A673 (cell line): ENCODE data around the gene HIBCH. TPM values are rescaled to one million over a fixed set of nuclear protein-coding genes. Genes with fewer than 3 reads are reported as not detected.
"Not testable (repeated sequence)": the region's sequence is repeated elsewhere in the genome, so short reads cannot be mapped to it uniquely, and the experiment has no call there.

Source experiments
- BruUV-seq: library from RNA; stranded (reverse); fragments of 400-500 nt; replicated peaks from 2 replicates; lab custom pipeline; 2021; lab: Mats Ljungman, UMichigan
- CTCF ChIA-PET: fragments of 300-600 bp; sonication (Branson Sonifier 250); formaldehyde crosslinking; loops from one replicate; lab custom pipeline; 2022; ENCODE audit warnings: antibody characterized with exemption; lab: Charles Lee
- POLR2A ChIA-PET: fragments of 300-600 bp; sonication (Branson Sonifier 250); formaldehyde crosslinking; loops from one replicate; lab custom pipeline; 2022; ENCODE audit warnings: antibody characterized with exemption; ENCODE audit not compliant: low non-redundant PET; lab: Charles Lee
- DNase-seq: peaks from one replicate; pipeline ENCODE4 v3.0.0-alpha.2; 2015; ENCODE audit warnings: low spot score
- H3K27ac ChIP-seq: fragments of 200-600 bp; sonication (generic); 2 replicates; pipeline ENCODE4 v1.5.1; 2016; ENCODE audit warnings: mixed run types, low read depth, mild to moderate bottlenecking, mixed read lengths, antibody characterized with exemption, low read length; ENCODE audit not compliant: poor library complexity, severe bottlenecking
- H3K27me3 ChIP-seq: fragments of 200-600 bp; sonication (generic); replicated peaks from 2 replicates; pipeline ENCODE4 v1.6.1; 2017; ENCODE audit warnings: mixed run types, low read depth, mild to moderate bottlenecking, mixed read lengths, antibody characterized with exemption, low read length; ENCODE audit not compliant: insufficient read depth, poor library complexity
- H3K36me3 ChIP-seq: fragments of 200-600 bp; sonication (generic); 2 replicates; pipeline ENCODE4 v1.6.1; 2016; ENCODE audit warnings: mixed run types, mild to moderate bottlenecking, mixed read lengths, antibody characterized with exemption, low read length; ENCODE audit not compliant: insufficient read depth, poor library complexity, severe bottlenecking
- H3K4me1 ChIP-seq: fragments of 200-600 bp; sonication (generic); 2 replicates; pipeline ENCODE4 v1.6.1; 2017; ENCODE audit warnings: mixed run types, mild to moderate bottlenecking, mixed read lengths, antibody characterized with exemption, low read length; ENCODE audit not compliant: insufficient read depth, poor library complexity, severe bottlenecking
- H3K4me3 ChIP-seq: fragments of 200-600 bp; sonication (generic); 2 replicates; pipeline ENCODE4 v1.5.1; 2016; ENCODE audit warnings: low read depth, mixed run types, mild to moderate bottlenecking, mixed read lengths, low read length; ENCODE audit not compliant: poor library complexity, severe bottlenecking
- H3K9me3 ChIP-seq: fragments of 200-600 bp; sonication (generic); 2 replicates; pipeline ENCODE4 v1.6.1; 2016; ENCODE audit warnings: mixed run types, low read depth, mild to moderate bottlenecking, mixed read lengths, antibody characterized with exemption, low read length; ENCODE audit not compliant: poor library complexity, severe bottlenecking
- EZH2 ChIP-seq: fragments of 200-600 bp; sonication (generic); IDR thresholded peaks from 2 replicates; pipeline ENCODE4 v1.6.1; 2017; ENCODE audit warnings: borderline replicate concordance, low read depth, mild to moderate bottlenecking, mixed read lengths, antibody characterized with exemption, low read length; ENCODE audit not compliant: poor library complexity, severe bottlenecking
- intact Hi-C: fragments of 100-400 bp; cut with micrococcal nuclease; formaldehyde crosslinking; loops from one replicate; pipeline ENCODE4 v1.10.0; 2022; ENCODE audit not compliant: unreplicated experiment
- total RNA-seq: library from RNA; stranded (reverse); gene quantifications from 2 replicates; pipeline ENCODE4 v1.2.3, GENCODE V29; 2021
- TF ChIP-seq, protein P1 (sequence below): fragments of 300-800, 200-600 bp; sonication (generic); conservative IDR thresholded peaks from 2 replicates; pipeline ENCODE4 v1.5.1; 2017; ENCODE audit warnings: low read depth, mild to moderate bottlenecking, antibody characterized with exemption, low read length, moderate library complexity, mixed read lengths

The HIBCH gene
- total RNA-seq, 1 experiment from 2014 or later, result 43.3 TPM

DNA sequence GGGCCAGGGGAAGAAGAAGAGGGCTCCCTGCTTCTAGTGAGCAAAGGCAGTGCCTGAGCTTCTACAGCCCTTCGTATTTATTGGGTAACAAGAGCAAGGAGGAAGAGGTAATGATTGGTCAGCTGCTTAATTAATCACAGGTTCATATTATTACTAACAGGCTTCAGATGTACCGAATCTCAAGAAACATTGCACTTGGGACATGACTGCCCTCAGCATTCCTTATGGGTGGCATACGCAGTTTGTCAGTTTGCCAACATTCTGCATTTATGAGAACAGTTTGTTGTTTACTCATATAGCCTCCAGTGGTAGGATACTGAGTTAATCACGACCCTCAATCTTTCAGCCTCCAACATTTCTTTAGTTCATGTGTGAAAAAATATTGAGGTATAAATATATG lies 84.5 kb downstream of the HIBCH start:
- intact Hi-C loops, result no loop called here

DNA sequence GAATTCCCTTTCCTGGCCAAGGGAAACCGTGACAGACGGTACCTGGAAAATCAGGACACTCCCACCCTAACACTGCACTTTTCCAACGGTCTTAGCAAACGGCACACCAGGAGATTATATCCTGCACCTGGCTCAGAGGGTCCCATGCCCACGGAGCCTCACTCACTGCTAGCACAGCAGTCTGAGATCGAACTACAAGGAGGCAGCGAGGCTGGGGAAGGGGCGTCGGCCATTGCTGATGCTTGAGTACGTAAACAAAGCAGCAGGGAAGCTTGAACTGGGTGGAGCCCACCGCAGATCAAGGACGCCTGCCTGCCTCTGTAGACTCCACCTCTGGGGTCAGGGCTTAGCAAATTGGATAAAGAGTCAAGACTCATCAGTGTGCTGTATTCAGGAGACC lies 95.6 kb downstream of the HIBCH start:
- H3K27me3 ChIP-seq, POLR2A ChIA-PET, H3K4me3 ChIP-seq, H3K9me3 ChIP-seq, intact Hi-C loops, BruUV-seq, H3K36me3 ChIP-seq, H3K27ac ChIP-seq, CTCF ChIA-PET, H3K4me1 ChIP-seq, DNase-seq: not testable (repeated sequence)

More for the DNA sequence above, 84.5 kb downstream of the HIBCH start:
- ChIA-PET CTCF (no interaction called here), POLR2A (no interaction called here)
- H3K4me3 ChIP-seq, result no peak overlapping the region
- TF ChIP-seq EZH2, result no peak
- TF ChIP-seq, protein P1, sequence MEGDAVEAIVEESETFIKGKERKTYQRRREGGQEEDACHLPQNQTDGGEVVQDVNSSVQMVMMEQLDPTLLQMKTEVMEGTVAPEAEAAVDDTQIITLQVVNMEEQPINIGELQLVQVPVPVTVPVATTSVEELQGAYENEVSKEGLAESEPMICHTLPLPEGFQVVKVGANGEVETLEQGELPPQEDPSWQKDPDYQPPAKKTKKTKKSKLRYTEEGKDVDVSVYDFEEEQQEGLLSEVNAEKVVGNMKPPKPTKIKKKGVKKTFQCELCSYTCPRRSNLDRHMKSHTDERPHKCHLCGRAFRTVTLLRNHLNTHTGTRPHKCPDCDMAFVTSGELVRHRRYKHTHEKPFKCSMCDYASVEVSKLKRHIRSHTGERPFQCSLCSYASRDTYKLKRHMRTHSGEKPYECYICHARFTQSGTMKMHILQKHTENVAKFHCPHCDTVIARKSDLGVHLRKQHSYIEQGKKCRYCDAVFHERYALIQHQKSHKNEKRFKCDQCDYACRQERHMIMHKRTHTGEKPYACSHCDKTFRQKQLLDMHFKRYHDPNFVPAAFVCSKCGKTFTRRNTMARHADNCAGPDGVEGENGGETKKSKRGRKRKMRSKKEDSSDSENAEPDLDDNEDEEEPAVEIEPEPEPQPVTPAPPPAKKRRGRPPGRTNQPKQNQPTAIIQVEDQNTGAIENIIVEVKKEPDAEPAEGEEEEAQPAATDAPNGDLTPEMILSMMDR, result no peak
- no TSS peak for BruUV-seq
- no peak for DNase-seq
- H3K4me1 ChIP-seq, result no peaks in the 10 kb centered on the region
- H3K27me3 ChIP-seq, result no peaks in the 10 kb centered on the region
- no peaks in the 10 kb centered on the region for H3K36me3 ChIP-seq
- no peaks in the 10 kb centered on the region for H3K9me3 ChIP-seq
- H3K27ac ChIP-seq, result no peak overlapping the region

- H3K4me3 ChIP-seq, H3K36me3 ChIP-seq, H3K4me1 ChIP-seq, CTCF ChIA-PET, intact Hi-C loops, H3K9me3 ChIP-seq, POLR2A ChIA-PET, DNase-seq, H3K27me3 ChIP-seq, H3K27ac ChIP-seq, BruUV-seq: not testable (repeated sequence)
Measured at GRCh38 chr2:190222745-190223144, 96.9 kb downstream of the HIBCH start.

DNA sequence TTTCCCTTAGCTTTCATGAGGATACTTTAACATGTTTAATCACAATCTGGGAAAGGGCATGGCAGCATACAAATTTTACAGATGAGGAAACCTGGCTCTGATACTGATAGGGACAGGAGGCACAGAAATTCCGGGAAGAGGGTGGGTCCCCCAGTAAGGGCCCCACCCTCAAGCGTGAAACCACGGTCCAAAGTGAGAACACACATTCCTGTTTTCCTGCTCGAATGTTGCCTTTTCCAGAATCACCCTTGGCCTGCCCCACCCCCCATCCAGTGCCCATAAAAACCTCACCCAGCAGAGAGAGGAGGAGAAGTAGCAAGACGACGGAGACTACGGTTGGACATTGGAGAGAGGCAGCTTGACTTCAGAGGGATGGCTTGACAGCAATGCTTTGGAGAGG lies 98.2 kb downstream of the HIBCH start:
- ChIA-PET POLR2A (no interaction called here), CTCF (no interaction called here)
- Histone ChIP-seq H3K27me3 (no peaks in the 10 kb centered on the region), H3K9me3 (no peaks in the 10 kb centered on the region), H3K4me1 (no peaks in the 10 kb centered on the region), H3K4me3 (no peak overlapping the region), H3K27ac (no peak overlapping the region), H3K36me3 (no peaks in the 10 kb centered on the region)
- DNase-seq, result no peak
- intact Hi-C loops, result no loop called here
- no peak for TF ChIP-seq EZH2
- TF ChIP-seq, protein P1, result no peak
- BruUV-seq, result no TSS peak
